ENCODE measurements around the gene COX5A. TPM values are rescaled to one million over a fixed set of nuclear protein-coding genes. Genes with fewer than 3 reads are reported as not detected.

Gene COX5A
- total RNA-seq, 1 donor from 2014 or later = 138 TPM

DNA sequence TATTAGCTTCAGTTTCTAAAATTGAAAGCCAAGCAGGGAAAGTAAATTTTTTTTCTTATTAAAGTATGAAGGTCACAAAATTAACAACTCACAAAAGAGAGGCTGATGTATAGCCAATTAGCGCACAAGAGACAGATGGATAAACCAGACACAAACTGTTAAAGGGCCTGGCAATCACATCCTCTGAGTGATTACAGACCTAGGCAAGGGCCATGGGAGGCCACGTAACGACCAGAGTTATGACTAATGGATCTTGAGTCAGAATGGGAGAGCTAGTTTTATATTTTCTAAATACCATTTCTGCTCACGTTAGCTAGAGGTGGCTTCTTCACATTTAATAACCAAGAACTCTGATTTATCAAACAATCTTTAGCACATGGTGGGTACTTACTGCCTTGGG, 39.7 kb upstream of the COX5A start:
- DNase-seq = no peak
- no peaks in the 10 kb centered on the region for H3K4me1 ChIP-seq
- no peaks in the 10 kb centered on the region for H3K36me3 ChIP-seq
- no peak overlapping the region for H3K4me3 ChIP-seq
- intact Hi-C loops (cut with DNase I) = no loop called here
- no peak for TF ChIP-seq CTCF (IDR thresholded peaks at IDR 0.05)
- no peak for ATAC-seq
- no peaks in the 10 kb centered on the region for H3K27me3 ChIP-seq
- no peak overlapping the region for H3K27ac ChIP-seq
- H3K9me3 ChIP-seq = no peaks in the 10 kb centered on the region

DNA sequence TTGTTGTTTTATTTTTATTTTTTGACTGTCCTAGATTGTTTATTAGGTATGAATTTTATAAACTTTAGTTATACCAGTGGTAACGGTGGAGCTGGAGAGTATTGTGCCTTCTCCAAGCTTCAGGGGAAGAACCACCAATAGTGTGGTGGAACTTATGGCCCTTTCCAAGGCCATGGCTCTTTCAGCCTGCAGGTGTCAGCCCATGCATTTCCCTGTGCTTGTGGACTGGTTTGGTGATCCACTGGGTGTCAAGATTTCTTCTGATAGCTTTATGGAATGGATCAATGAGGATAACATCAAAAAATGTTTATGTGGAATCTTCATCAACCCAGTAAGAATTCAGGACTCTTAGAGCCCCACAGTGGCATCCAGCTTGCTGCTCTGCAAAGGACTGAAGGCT, 38.3 kb upstream of the COX5A start:
- H3K27ac ChIP-seq = no peak overlapping the region
- no peaks in the 10 kb centered on the region for H3K9me3 ChIP-seq
- H3K36me3 ChIP-seq = no peaks in the 10 kb centered on the region
- no peak for ATAC-seq
- no peak overlapping the region for H3K4me3 ChIP-seq
- DNase-seq = no peak
- intact Hi-C loops (cut with DNase I) = no loop called here
- TF ChIP-seq CTCF (IDR thresholded peaks at IDR 0.05) = no peak
- no peaks in the 10 kb centered on the region for H3K27me3 ChIP-seq
- H3K4me1 ChIP-seq = no peaks in the 10 kb centered on the region

- no peaks in the 10 kb centered on the region for H3K27me3 ChIP-seq
- H3K4me3 ChIP-seq = no peak overlapping the region
- DNase-seq (no peak), ATAC-seq (no peak)
- peaks cover 8% of the 10 kb centered on the region for H3K4me1 ChIP-seq
- no peak overlapping the region for H3K27ac ChIP-seq
- H3K36me3 ChIP-seq = no peaks in the 10 kb centered on the region
- intact Hi-C loops (cut with DNase I) = no loop called here
- H3K9me3 ChIP-seq = no peaks in the 10 kb centered on the region
- TF ChIP-seq CTCF (IDR thresholded peaks at IDR 0.05) = no peak
Measured at GRCh38 chr15:74967670-74968069, 29.8 kb upstream of the COX5A start.

DNA sequence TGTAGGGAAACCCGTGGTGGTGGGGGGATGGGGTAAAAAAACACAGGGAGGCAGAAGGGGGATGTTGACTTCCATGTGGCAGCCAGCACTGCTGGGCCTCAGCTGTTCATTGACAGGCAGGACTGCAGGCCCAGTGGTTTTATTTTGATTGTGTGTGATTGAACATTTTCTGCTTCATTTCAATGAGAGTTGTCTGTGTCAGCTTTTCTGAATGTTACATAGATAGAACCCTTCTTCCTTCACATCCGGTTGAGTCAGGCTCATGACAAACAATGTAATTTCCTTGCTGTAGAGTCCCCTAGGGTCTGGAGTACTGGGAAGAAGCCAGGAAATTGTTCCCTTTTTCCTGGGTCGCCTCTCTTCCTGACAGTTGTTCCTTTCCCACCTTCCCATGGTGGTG, 26.9 kb upstream of the COX5A start:
- Histone ChIP-seq H3K27ac (no peak overlapping the region), H3K4me1 (peaks cover 8% of the 10 kb centered on the region), H3K4me3 (no peak overlapping the region), H3K27me3 (no peaks in the 10 kb centered on the region), H3K9me3 (no peaks in the 10 kb centered on the region), H3K36me3 (no peaks in the 10 kb centered on the region)
- DNase-seq (no peak), ATAC-seq (no peak)
- no peak for TF ChIP-seq CTCF (IDR thresholded peaks at IDR 0.05)
- intact Hi-C loops (cut with DNase I) = no loop called here

- no peaks in the 10 kb centered on the region for H3K27me3 ChIP-seq
- H3K4me3 ChIP-seq = no peak overlapping the region
- no peak for DNase-seq
- H3K4me1 ChIP-seq = peaks cover 20% of the 10 kb centered on the region
- ATAC-seq = no peak
- H3K9me3 ChIP-seq = no peaks in the 10 kb centered on the region
- no peak for TF ChIP-seq CTCF (IDR thresholded peaks at IDR 0.05)
- H3K27ac ChIP-seq = no peak overlapping the region
- H3K36me3 ChIP-seq = no peaks in the 10 kb centered on the region
- intact Hi-C loops (cut with DNase I) = no loop called here
Measured at GRCh38 chr15:74963213-74963612, 25.3 kb upstream of the COX5A start.

DNA sequence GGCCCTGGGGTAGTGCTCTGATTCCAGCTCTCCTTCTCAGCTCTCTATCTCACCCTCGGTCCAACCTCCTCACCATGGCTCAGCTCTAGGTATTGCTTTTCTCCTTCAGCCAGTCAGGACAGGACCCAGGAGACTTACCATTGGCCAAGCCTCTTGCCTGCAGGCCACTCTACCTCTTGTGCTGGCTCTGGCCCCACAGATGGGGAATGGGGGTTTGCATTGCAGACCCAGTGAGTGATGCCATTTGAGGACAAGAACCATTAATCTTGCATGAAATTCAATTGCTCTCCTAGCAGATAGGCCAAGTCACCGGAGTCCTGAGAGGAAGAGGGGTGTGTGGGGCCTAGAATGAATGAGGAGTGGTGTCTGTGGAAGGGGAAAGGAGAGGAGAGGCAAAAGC, 24.8 kb upstream of the COX5A start:
- ATAC-seq (no peak), DNase-seq (no peak)
- Histone ChIP-seq H3K4me3 (no peak overlapping the region), H3K27me3 (no peaks in the 10 kb centered on the region), H3K9me3 (no peaks in the 10 kb centered on the region), H3K4me1 (peaks cover 25% of the 10 kb centered on the region), H3K36me3 (no peaks in the 10 kb centered on the region), H3K27ac (no peak overlapping the region)
- intact Hi-C loops (cut with DNase I) = no loop called here
- TF ChIP-seq CTCF (IDR thresholded peaks at IDR 0.05) = no peak
